CD4-positive, alpha-beta T cell treated with Interleukin-4 for 4 hours (primary cell): ENCODE data around the gene RHPN2.
"Not testable (repeated sequence)": the region's sequence is repeated elsewhere in the genome, so short reads cannot be mapped to it uniquely, and the experiment has no call there.

Source experiments
- DNase-seq: peaks from one replicate; pipeline ENCODE4 v3.0.0-alpha.2; 2020

The RHPN2 gene

DNA sequence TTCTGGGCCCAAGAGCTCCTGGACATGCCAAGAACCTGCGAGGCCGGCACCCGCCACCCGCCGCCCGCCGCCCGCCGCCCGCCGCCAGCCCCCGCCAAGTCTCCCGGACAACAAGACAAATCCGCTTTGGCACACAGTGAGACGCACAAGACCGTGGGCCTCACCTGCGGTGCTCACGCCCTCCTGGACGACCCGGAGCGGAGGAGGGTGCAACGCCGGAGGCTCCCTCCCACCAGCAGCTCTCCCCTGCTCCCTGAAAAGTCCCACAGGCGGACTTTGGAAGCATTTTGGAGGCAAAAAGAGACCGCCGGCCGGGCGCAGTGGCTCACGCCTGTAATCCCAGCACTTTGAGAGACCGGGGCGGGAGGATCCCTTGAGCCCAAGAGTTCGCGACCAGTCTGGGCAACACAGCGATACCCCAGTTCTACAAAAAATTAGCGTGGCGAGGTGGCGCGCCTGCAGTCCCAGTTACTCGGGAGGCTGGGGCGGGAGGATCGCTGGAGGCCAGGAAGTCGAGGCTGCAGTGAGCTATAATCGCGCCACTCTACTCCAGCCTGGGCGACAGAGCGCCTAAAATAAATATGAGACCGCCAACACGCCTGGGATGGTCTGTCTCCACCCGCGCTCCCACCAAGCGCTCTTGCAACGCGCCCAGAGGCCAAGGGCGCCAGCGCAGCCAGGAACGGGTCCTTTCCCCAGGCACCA lies 783 bp downstream of the RHPN2 start:
- no peak for DNase-seq

DNA sequence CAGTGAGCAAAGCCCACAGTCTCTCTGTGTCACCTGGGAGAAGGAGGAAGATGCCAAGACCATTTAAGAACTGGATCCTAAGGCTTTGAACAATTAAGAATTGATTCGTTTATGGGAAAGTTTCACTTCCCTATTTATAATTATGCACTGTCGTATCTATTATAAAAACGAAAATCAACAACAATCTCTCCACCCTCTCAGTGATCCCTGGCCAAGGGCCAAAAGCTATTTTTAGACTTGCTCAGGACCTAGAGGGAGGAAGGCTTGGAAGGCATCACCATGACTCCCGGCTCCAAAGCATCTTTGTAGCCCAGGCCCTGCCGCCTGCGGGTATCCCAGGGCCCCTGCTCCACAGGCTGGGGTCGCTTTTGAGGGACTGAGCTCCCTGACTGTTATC lies 1.3 kb downstream of the RHPN2 start:
- no peak for DNase-seq

DNA sequence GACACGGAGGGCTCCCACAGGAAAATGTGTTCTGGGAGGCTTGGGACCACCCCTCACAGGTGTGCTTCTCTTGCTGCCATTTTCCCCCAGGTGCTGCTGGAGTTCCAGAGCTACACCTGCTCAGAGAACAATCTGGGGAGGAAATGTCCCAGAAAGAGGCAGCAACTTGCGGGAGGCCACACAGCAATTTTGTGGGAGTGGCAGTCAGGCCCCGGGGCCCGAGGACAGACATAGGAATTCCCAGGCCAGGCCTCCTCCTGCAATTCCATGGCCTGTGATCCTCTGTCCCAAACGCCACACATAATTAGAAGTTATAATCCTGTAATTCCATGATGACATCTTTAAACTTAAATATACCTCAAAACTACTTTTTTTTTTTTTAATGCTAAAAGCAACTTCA lies 1.8 kb downstream of the RHPN2 start:
- DNase-seq = no peak

DNA sequence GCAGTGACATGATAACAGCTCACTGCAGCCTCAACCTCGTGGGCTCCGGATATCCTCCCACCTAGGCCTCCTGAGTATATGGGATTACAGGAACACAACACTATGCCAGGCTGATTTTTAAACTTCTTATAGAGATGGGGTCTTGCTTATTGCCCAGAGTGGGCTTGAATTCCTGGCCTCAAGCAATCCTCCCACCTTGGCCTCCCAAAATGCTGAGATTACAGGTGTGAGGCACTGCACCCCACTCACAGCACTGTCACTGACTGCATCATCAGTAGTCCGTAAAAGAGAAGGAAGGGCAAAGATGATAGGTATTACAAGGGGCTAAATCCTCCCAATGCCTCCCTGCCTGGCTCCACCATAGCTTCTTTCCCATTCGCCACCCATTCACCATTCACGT lies 4.1 kb downstream of the RHPN2 start:
- no peak for DNase-seq

DNA sequence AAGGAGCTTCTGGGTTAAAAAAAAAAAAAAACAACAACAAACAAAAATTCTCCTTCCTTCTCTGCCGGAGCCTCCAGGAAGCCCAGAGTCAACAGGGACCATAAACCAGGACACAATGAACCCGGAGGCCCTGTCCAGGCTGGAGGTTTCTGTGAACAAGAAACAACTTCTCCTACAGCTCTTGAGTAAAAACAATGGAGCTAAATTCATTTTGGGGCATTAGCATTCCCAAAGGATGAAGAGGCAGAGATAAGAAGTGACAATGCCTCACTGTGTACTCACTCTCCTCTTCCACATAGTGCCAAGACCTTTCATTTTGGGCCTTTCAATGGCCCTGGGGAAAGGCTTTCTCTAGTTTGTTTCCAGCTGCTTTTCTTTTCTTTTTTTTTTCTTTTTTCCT lies 9.0 kb downstream of the RHPN2 start:
- DNase-seq = no peak

DNA sequence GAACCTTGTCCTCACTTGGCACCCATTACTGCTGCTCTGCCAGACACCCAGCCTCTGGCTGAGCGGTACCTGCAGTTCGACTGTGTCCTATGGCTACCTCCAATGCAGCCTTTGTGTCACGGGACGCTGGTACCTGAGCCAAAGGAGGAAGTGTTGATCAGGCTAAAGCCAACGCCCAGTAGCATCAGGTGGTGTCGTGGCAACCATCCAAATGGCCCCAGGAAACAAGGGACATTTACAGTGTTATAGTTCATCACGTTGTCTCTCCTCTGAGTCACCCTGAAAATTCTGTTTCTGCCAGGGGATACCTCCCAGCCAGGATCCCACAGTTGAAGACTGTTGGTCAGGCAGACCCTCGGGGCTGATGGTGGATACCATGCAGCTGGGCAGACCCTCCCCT lies 10.1 kb downstream of the RHPN2 start:
- DNase-seq = no peak

DNA sequence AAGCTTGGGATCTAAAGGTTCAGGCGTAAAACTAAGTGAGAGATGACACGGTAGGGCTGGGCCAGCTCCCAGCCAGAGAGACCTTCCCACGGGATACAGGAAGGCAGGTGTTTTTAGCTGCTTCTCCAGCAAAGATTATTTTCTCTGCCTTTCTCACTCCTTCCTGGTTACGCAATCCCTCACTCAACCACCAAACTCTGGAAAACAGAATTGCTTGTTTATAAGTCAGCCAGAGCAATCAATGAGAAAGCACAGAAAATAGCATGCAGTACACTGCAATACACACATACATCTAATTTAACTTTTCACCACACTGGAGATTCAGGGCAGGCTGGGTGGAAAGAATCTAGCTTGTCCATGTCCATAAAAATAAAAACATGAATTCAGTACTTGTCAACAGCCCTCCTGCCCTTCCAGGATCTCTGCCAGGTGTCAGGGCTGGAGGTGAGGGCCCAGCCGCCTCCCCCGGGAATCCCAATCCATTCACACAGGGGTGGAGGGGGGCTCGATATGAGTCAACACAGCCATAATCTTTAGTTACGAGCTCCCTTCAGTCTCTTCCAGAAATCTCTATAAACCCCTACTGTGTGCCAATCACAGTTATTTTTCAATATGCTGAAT lies 12.2 kb downstream of the RHPN2 start:
- no peak for DNase-seq

DNA sequence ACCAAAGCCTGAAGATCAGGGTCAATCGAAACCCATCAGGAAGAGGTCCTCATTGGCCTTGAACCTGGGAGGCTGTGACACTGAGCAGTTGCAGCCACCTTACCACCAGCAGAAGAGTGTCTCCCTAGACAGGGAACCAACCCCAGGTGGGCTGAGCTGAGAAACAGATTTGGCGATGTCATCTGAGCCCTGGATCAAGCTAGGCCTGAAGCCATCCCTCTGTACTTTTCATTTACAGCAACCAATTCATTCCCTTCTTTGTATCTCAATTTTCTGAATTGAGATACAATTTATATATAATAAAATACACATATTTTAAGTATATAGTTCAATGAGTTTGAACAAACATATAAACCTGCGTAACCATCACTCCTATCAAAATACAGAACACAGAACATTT lies 14.6 kb downstream of the RHPN2 start:
- no peak for DNase-seq

DNA sequence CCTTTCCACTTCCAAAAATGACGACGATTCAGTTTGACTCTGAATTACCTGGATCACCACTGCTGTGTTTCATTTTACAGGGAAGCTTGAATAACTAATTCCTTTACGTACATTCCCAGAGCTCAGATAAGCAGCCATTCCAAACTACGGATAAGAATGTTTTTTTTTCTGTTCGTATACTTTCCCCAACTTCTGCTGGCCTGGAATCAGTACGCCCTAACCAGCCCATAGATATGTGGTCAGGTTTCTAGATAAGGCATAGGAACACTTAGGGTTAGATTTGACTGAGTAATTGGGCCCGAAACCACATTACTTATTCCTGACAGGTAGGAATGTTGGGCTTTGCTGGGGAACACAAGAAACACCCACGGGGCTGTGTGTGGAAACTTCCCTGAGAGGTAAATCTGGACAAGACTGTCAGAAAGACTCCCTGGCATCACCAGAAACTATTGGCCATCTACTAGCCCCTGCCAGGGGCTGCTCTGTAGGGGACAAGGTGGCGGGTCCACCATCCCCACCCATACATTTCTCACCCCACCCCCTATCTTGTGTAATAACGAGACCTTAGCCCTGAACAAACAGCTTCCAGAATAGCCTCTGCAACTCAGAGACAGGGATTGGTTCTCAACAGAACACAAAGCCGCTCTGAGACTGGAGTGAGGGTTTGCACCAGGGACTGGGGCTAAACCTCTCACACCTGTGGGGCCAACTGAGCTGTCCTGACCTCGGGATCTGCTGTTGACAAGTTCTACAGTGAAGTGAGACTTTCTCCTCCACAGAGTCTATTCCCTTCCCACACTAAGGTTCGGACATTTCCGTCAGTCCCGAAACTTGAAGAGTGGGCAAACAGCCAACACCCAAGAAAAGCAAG lies 15.6 kb downstream of the RHPN2 start:
- no peak for DNase-seq

DNA sequence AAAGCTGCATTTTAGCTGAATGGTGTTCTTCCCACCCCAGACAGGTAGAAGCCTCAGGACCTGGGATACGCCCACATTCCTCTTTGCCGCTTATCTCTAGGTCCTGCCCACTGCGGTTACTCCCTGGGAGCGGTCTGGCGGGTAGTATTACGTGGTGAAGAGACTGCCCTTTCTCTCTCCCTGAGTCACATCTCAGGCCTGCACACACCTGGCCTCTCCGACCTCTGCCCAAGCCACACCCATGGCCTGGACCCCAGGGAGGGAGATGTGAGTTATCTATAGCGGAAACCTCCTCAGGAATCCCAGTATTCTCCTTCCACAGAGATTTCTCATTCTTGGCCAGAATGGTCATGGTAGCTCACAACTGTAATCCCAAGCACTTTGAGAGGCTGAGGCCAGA lies 17.3 kb downstream of the RHPN2 start:
- DNase-seq = no peak

DNA sequence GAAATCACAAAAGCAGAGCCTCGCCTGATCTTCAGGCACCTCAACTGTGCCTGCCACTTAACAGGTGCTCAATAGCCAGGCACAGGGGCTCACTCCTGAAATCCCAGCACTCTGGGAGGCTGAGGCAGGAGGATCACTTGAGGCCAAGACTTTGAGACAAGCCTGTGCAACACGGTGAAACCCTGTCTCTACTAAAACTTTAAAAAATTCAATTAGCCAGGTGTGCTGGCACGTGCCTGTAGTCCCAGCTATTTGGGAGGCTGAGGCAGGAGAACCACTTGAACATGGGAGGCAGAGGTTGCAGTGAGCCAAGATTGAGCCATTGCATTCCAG lies 22.9 kb downstream of the RHPN2 start:
- DNase-seq = not testable (repeated sequence)

DNA sequence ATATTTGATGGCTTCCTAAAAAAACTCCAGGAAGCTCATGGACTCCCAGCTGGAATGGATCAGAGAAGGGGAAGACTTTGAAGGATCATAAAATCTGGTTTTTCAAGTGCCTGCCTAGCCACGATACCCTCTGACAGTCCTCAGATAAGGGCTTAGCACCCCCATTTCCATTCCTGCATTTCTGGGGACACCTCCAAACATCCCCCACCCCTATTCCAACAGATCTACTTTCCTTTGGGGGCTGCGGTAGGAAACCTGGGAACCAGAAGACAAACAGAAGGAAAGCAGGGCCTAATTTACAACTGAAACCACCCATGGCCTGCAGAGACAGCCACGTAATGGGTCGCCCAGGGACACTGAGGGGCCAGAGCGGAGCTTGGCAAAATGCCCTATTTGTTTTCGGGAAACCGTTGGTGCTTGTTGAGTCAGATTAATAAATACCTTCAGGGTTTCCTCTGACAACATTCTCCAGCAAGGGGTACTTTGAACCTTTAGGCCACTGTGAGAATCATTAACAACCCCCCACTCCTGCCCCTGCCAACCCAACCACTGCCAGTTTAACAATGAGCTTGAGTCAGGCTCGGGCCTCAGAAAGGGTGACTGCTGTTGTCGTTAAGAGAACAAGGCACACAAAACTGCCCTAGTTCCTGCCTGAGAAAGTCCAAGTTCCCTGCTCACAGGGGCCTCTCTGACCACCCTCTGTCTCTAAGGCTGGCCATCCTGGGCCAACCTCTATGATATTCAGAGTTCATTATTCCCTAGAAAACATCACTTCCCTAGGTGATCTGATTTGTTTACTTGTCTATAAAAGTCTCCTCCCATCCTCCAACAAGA lies 23.5 kb downstream of the RHPN2 start:
- no peak for DNase-seq

DNA sequence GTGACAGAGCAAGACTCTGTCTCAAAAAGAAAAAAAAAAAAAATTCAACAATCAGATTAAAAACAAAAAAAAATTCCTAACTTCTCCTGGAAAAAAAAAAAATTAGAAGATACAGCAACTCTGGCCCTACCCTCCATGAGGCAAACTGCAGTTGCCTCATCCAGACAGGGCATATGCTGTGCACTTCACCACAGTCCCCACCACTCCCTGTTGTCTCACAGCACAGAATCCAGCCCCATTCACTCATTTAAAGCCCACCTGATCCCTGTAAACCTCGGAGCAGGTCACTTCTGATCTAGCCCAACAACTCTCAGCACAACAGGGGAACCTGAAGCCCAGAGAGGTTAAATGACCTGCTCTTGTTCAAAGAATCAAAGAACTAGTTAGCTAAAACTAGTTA lies 24.9 kb downstream of the RHPN2 start:
- no peak for DNase-seq

DNA sequence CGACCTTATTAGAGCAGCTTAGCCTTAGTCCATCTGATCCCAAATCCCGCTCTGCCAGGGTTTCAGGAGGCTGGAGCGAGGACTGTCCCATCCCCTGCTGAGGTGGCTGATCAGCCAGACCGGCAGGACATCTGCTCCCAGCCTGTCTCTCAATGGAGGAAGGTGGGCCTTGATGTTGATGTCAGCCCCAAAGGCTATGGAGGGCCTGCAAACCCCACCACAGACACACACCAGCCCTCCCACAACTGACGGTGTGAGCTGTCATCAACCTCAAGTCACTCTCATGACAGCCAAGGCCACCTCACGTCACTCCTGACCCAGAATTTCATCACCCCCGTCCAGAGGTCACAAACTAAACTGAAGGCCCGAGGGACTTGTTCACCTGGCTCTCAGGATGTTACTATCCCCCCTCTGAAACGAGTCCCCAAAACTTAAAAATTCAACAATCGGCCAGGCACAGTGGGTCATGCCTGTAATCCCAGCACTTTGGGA lies 25.5 kb downstream of the RHPN2 start:
- DNase-seq = no peak

DNA sequence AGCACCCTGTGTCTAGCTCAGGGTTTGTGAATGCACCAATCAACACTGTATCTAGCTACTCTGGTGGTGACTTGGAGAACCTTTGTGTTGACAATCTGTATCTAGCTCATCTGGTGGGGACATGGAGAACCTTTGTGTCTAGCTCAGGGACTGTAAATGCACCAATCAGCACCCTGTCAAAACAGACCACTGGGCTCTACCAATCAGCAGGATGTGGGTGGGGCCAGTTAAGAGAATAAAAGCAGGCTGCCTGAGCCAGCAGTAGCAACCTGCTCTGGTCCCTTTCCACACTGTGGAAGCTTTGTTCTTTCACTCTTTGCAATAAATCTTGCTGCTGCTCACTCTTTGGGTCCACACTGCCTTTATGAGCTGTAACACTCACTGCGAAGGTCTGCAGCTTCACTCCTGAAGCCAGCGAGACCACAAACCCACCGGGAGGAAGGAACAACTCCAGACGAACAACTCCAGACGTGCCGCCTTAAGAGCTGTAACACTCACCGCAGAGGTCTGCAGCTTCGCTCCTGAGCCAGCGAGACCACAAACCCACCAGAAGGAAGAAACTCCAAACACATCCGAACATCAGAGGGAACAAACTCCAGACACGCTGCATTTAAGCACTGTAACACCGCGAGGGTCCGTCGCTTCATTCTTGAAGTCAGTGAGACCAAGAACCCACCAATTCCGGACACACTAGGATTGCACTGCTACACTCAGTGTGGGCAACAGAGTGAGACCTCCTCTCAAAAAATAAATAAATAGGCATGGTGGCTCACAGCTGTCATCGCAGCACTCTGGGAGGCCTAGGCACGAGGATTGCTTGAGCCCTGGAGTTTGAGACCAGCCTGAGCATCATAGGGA lies 27.3 kb downstream of the RHPN2 start:
- not testable (repeated sequence) for DNase-seq

DNA sequence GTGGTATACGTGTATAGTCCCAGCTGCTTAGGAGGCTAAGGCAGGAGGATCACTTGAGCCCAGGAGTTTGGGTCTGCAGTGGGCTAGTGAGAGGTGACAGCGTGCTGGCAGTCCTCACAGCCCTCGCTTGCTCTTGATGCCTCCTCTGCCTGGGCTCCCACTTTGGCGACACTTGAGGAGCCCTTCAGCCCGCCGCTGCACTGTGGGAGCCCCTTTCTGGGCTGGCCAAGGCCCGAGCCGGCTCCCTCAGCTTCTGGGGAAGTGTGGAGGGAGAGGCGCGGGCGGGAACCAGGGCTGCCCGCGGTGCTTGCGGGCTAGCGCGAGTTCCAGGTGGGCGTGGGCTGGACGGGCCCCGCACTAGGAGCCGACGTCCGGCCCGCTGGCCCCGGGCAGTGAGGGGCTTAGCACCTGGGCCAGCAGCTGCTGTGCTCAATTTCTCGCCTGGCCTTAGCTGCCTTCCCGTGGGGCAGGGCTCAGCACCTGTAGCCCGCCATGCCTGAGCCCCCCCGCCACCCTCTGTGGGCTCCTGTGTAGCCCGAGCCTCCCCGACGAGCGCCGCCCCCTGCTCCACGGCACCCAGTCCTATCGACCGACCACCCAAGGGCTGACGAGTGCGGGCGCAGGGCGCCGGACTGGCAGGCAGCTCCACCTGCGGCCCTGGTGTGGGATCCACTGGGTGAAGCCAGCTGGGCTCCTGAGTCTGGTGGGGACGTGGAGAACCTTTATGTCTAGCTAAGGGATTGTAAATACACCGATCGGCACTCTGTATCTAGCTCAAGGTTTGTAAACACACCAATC lies 28.1 kb downstream of the RHPN2 start:
- not testable (repeated sequence) for DNase-seq

DNA sequence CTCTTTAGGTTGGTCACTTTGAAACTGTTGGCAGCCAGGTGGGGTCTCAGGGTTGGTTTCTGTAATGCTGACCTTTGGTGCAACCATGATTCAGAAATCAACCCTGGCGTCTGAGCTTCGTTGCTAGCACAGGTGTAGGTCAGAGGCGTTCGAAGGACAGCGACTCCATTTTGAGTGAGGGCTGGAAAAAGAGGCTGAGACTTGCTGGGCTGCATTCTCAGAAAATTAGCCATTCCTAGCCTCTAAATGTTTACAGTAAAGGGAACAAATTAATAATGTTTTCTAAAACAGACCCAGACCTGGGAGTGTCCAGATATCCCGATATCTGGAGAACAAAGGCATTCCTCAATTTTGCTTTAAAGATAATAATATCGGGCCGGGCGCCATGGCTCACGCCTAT lies 29.2 kb downstream of the RHPN2 start:
- DNase-seq = no peak

DNA sequence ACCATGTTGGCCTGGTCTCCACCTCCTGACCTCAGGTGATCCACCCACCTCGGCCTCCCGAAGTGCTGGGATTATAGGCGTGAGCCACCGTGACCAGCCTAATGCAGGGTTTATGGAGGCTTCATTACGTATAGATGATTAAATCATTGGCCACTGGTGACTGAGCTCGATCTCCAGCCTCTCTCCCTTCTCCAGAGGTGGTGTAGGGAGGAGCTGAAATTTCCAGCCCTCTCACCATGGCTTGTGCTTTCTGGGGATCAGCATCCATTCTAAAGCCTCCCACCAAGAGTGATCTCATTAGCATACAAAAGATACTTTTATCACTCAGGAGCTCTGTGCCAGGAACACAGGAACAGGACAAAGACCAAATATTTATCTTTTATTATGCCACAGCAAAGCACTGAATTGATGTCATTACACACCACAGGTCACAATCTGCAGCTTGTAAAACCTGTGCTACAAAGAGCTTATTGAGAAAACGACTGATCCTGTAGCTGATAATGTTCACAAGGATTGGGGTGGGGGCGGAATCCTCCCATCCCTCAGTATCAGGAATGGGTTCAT lies 32.4 kb downstream of the RHPN2 start:
- DNase-seq = no peak

DNA sequence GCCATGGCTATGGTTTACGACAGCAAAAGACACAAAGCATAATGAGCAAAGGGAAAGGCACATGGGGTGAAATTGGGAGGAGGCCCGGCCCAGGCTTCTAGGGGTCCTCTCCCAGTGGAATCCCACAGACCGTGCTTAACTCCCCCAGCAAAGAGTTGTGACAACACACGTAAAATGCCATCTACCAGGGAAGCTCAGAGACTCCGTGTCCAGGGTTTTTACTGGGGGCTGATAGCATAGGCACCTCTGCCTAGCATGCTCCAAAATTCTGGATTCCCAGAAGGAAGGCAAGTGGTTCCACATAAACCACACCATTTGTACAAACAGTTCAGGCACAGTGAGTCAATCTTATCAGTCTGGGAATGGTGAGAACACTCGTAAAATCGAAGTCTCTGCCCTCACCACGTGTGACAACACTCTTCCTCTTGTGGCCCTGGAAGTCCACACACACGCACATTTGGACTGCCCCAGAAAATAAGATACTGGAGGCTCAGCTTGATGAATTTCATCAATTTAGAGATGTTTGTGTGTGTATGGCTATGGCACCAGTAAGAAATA lies 34.9 kb downstream of the RHPN2 start:
- DNase-seq = no peak

DNA sequence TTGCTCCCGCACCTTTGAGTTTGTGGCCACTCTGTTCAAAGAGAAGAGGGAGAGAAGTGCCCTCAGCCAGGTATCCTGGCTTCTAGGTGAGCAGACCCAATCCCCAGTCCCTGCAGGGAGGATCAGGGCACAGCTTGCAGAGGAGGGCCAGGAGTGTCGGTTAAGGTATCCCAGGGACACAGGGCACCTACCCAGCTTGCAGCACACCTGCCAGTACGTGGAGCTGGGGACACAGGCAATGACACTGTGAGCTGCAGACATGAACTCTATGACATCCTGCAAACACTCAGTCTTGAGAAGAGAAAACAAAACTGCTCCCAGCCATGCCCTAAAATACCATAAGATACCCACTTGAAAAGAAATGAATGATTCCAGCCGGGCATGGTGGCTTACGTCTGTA lies 38.1 kb downstream of the RHPN2 start:
- not testable (repeated sequence) for DNase-seq
